Thyroid gland (tissue), 4 donors: ENCODE data around the gene FMN1.

Source experiments
- CTCF ChIP-seq, 6 experiments: fragments of 200-600 bp in 3 of 6; fragments of 450-650 bp in 3 of 6; sonication (generic) in 3 of 6; IDR thresholded peaks; one replicate each; pipeline ENCODE4 v1.5.1; 2016 to 2019; ENCODE audit warnings: antibody characterized with exemption in 6 of 6, mild to moderate bottlenecking in 2 of 6, inconsistent platforms in 1 of 6, moderate library complexity in 1 of 6
- POLR2A ChIP-seq, 2 donors: fragments of 450-650 bp; IDR thresholded peaks; one replicate each; pipeline ENCODE4 v1.6.1; 2017; ENCODE audit warnings: antibody characterized with exemption in 2 of 2, mild to moderate bottlenecking in 2 of 2, moderate library complexity in 1 of 2

- TF ChIP-seq CTCF (IDR thresholded peaks at IDR 0.05): no peak
- no peak for TF ChIP-seq POLR2A (IDR thresholded peaks at IDR 0.05)
Measured at GRCh38 chr15:33094336-33094735, 100.2 kb downstream of the FMN1 start.
